HCEC 1CT (cell line): ENCODE data around the gene ASPA.
"Not testable (repeated sequence)": the region's sequence is repeated elsewhere in the genome, so short reads cannot be mapped to it uniquely, and the experiment has no call there.

Experiments
- DNase-seq: peaks from one replicate; pipeline ENCODE4 v3.0.0-alpha.2; 2017

The ASPA gene

GRCh38 chr17:3475812-3476610 is at the start of gene ASPA:
Gene ASPA, plus strand, starts transcription at chr17:3475997. Its CDS starts 163 bp downstream, at chr17:3476160.
- peak; percentile 64 for DNase-seq

DNA sequence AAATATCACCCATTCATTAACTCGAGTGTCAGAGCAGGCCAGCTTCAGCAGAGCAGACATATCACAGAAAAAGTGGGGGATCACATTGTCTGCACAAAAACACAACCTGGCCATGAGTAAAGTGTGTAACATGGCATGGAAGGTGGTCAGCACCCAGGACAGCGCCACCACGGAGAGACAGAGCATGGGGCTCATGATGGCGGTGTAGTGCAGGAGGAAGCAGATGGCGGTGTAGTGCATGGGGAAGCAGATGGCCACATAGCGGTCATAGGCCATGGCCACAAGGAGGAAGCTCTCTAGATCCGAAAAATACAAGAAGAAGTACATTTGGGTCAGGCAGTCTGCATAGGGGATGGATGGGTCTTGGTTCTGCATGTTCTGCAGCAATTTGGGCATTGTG is 42.6 kb upstream of the ASPA start:
- not testable (repeated sequence) for DNase-seq

- no peak for DNase-seq
Measured at GRCh38 chr17:3433741-3434140, 42.1 kb upstream of the ASPA start, which contains the start of gene OR1E2. Gene OR1E2, minus strand, starts transcription at chr17:3433841. Its CDS starts 0 bp downstream, at chr17:3433841.

DNA sequence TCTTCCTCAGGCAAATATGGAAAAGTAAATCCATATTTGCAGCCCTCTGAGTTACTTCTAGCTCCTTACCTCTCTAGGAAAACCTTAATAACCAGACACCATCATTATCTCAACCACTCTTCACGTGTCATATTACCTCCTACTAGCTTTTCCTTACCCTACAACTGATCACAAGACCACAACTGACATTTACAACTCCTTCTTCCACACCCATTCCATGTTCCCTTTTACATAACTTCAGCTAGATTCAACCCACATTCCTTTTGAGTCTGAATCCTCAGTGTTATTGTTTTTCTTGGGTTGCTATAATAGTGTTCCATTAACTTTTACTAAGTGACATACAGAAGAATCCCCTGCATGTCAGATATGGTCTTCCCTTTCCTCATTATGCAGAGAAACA is 37.4 kb upstream of the ASPA start:
- DNase-seq: no peak

DNA sequence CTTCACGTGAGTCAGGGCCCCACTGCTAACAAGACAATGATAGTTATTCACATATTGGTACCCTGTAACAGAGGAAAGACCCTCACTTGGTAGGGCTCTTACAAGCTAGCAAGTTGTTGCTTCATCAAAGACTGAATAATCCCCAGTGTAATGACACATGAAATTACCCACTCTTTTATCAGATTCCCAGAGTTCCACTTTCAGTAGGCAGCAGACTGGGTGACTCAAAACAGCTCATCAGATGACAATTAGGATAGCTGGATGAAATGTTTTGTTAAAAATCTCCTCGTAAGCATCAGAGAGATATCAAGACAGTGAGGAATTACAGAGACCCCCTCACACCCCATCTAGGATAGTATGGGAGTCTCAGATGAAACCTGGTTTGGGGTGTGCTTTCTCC is 35.3 kb upstream of the ASPA start:
- DNase-seq: no peak

GRCh38 chr17:3447625-3448024 is 28.2 kb upstream of the ASPA start:
- peak; percentile 10 for DNase-seq

- DNase-seq: peak; percentile 22
Measured at GRCh38 chr17:3448059-3448665, 27.6 kb upstream of the ASPA start.

- DNase-seq: not testable (repeated sequence)
Measured at GRCh38 chr17:3466355-3466754, 9.4 kb upstream of the ASPA start.

- no peak for DNase-seq
Measured at GRCh38 chr17:3469529-3469928, 6.3 kb upstream of the ASPA start.

DNA sequence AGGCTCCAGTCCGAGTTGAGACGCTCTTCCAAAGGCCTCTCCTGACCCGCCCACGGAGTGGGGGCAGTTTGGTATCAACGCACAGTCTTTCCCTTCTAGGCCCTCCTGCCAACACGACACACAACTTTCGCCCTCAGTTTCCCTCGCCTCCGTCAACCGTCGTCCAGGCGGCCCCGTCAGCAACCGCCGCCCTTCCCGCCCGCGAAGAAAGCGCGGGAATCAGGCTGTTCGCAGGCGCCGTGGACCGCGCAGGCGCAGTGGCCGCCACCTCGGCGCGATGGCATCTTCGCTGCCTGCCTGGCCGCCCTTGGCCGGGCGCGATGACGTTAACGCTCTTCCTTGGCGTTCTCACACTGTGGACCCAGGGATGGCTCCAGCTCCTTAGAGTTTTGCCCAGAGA is 4.2 kb upstream of the ASPA start, which contains the start of gene SPATA22:
TSS of gene SPATA22 (minus strand) at position 221 of the 400 bp plus-strand sequence. CDS start 2,494 bp downstream, outside the sequence.
- no peak for DNase-seq

DNA sequence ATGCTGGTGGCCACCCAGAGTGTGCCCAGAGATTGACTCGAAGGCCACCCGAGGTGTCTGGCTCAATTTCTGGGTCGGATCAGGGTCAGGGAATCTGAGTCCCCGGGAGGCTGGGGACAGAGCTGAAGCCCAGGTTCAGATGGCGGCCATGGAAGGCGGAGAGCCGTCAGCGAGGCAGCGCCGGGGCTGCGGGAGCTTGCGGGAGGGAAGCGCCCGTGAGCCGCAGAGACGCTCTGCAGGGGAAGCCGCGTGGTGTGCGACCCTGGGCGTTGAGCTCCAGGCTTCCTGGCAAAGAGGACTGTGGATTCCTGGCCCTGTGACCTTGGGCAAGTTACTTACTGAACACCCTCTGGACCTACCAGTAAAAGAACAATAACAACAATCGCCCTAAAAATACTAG is 3.7 kb upstream of the ASPA start:
- no peak for DNase-seq

- no peak for DNase-seq
Measured at GRCh38 chr17:3474212-3474611, 1.6 kb upstream of the ASPA start.

- DNase-seq: no peak
Measured at GRCh38 chr17:3475251-3475685, 529 bp upstream of the ASPA start.

GRCh38 chr17:3479988-3480387 is 4.2 kb downstream of the ASPA start:
- DNase-seq: no peak

- no peak for DNase-seq
Measured at GRCh38 chr17:3482852-3483251, 7.1 kb downstream of the ASPA start.

GRCh38 chr17:3485481-3486068 is 9.8 kb downstream of the ASPA start:
- no peak for DNase-seq

GRCh38 chr17:3497101-3497500 is 21.3 kb downstream of the ASPA start:
- no peak for DNase-seq

DNA sequence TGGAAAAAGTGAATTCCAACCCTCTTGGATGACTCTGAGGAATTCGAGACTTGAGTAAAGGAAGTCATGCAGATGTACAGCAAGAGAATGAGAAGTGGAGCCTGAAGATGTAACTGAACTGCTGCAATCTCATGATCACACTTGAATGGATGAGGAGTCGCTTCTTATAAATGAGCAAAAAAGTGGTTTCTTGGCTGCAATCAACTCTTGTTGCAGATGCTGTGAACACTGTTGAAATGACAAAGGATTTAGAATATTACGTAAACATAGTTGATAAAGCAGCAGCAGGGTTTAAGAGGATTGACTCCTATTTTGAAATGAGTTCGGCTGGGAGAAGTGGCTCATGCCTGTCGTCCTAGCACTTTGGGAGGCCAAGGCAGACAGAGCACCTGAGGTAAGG is 25.5 kb downstream of the ASPA start:
- no peak for DNase-seq

- DNase-seq: no peak
Measured at GRCh38 chr17:3502466-3502865, 26.7 kb downstream of the ASPA start.

DNA sequence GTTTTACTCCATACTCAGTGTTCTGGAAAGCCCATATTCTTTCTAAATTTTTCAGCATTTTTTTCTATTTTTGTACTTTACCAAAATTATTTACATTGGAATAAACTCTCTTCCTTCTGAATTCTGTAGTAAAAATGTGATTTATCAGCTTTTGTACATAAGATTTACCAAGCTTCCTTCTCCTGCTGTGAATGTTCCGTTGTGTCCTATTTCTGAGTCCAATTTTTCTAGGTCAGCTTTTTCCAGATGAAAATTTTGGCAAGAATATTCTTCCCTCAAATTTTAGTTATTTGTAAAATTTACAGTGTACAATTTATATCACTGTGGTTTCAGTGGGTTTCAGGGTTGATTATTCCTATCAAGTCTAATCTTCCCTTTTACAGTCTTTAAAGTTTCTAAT is 27.5 kb downstream of the ASPA start:
- DNase-seq: no peak

GRCh38 chr17:3505008-3505407 is 29.2 kb downstream of the ASPA start:
- no peak for DNase-seq

- no peak for DNase-seq
Measured at GRCh38 chr17:3506054-3506453, 30.3 kb downstream of the ASPA start.

GRCh38 chr17:3507071-3507470 is 31.3 kb downstream of the ASPA start:
- no peak for DNase-seq

DNA sequence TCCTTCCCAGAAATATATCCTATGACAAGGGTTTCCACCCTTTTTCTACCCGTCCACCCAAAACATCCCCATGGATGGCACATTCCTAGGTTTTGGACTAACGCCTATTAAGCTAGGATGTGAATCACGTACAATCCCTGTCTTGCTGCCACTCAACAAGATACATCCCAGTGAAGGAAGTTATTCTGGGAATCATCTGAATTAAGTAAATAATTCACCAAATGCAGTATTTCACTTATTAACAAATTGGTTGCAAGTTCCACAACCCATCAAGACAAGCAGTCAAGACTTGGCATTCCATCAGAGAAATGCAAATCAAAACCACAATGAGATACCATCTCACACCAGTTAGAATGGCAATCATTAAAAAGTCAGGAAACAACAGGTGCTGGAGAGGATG is 32.1 kb downstream of the ASPA start:
- DNase-seq: no peak
